Skeletal muscle tissue (tissue), 4 donors: ENCODE results near the gene KCNT1. TPM values are rescaled to one million over a fixed set of nuclear protein-coding genes. Genes with fewer than 3 reads are reported as not detected.
"Not testable (repeated sequence)": the region's sequence is repeated elsewhere in the genome, so short reads cannot be mapped to it uniquely, and the experiment has no call there.

Experiments
- H3K27ac ChIP-seq: one replicate; pipeline ENCODE4 v1.7.0; 2013; ENCODE audit warnings: mild to moderate bottlenecking, low read depth, low read length, inconsistent platforms
- H3K27me3 ChIP-seq, 3 donors: one replicate each; pipeline ENCODE4 v1.7.0; 2013; ENCODE audit warnings: low read length in 3 of 3; ENCODE audit not compliant: control insufficient read depth in 3 of 3, insufficient read depth in 3 of 3
- H3K36me3 ChIP-seq, 3 donors: one replicate each; pipeline ENCODE4 v1.7.0; 2013; ENCODE audit warnings: low read length in 3 of 3; ENCODE audit not compliant: control insufficient read depth in 3 of 3, insufficient read depth in 3 of 3
- H3K4me1 ChIP-seq, 3 donors: one replicate each; pipeline ENCODE4 v1.7.0; 2013; ENCODE audit warnings: low read length in 3 of 3, mild to moderate bottlenecking in 3 of 3; ENCODE audit not compliant: control insufficient read depth in 3 of 3, insufficient read depth in 3 of 3
- H3K4me3 ChIP-seq, 3 donors: one replicate each; pipeline ENCODE4 v1.7.0; 2013; ENCODE audit warnings: low read length in 3 of 3
- H3K9ac ChIP-seq, 3 donors: one replicate each; pipeline ENCODE4 v1.7.0; 2013; ENCODE audit warnings: low read length in 3 of 3, mild to moderate bottlenecking in 3 of 3, moderate library complexity in 2 of 3, low read depth in 1 of 3
- H3K9me3 ChIP-seq, 3 donors: one replicate each; pipeline ENCODE4 v1.7.0; 2013; ENCODE audit warnings: low read length in 3 of 3; ENCODE audit not compliant: control insufficient read depth in 3 of 3
- total RNA-seq: library from RNA; depleted of rRNA; stranded (reverse); fragments of >200 nt; gene quantifications from one replicate; pipeline ENCODE4 v1.2.3, GENCODE V29; 2014
- donor health status: Osteomylitis.

KCNT1 gene
- total RNA-seq, 1 donor from 2014 or later = 1.6 TPM

- Histone ChIP-seq H3K9me3 (no peaks in the 10 kb centered on the region), H3K4me1 (no peaks in the 10 kb centered on the region), H3K27ac (no peak overlapping the region), H3K4me3 (no peak overlapping the region), H3K9ac (no peak overlapping the region), H3K36me3 (no peaks in the 10 kb centered on the region), H3K27me3 (peaks cover 22 to 41% (median 41%) of the 10 kb centered on the region in 3 donors)
These were observed 30.4 kb upstream of the KCNT1 start for GRCh38 chr9:135671591-135672041.

- not testable (repeated sequence) for H3K36me3 ChIP-seq, H3K4me3 ChIP-seq, H3K9ac ChIP-seq, H3K9me3 ChIP-seq, H3K27ac ChIP-seq, H3K4me1 ChIP-seq
- H3K27me3 ChIP-seq = peaks cover 20 to 41% (median 32%) of the 10 kb centered on the region in 3 donors
These were observed 29.2 kb upstream of the KCNT1 start for GRCh38 chr9:135672786-135673185.

- no peaks in the 10 kb centered on the region for H3K9me3 ChIP-seq
- no peak overlapping the region for H3K9ac ChIP-seq
- no peak overlapping the region for H3K27ac ChIP-seq
- H3K4me1 ChIP-seq = no peaks in the 10 kb centered on the region
- H3K27me3 ChIP-seq = peaks cover 20 to 41% (median 32%) of the 10 kb centered on the region in 3 donors
- no peak overlapping the region for H3K4me3 ChIP-seq
- no peaks in the 10 kb centered on the region for H3K36me3 ChIP-seq
These were observed 28.0 kb upstream of the KCNT1 start for GRCh38 chr9:135673941-135674340.

- Histone ChIP-seq H3K9ac (no peak overlapping the region), H3K4me1 (no peaks in the 10 kb centered on the region), H3K4me3 (no peak overlapping the region), H3K27ac (no peak overlapping the region), H3K36me3 (no peaks in the 10 kb centered on the region), H3K9me3 (no peaks in the 10 kb centered on the region), H3K27me3 (peaks cover 12 to 34% (median 28%) of the 10 kb centered on the region in 3 donors)
These were observed 27.0 kb upstream of the KCNT1 start for GRCh38 chr9:135674977-135675376.

- H3K36me3 ChIP-seq = no peaks in the 10 kb centered on the region
- H3K9me3 ChIP-seq = no peaks in the 10 kb centered on the region
- no peak overlapping the region for H3K4me3 ChIP-seq
- no peak overlapping the region for H3K27ac ChIP-seq
- H3K27me3 ChIP-seq = peaks cover 8 to 23% (median 21%) of the 10 kb centered on the region in 3 donors
- no peak overlapping the region for H3K9ac ChIP-seq
- no peaks in the 10 kb centered on the region for H3K4me1 ChIP-seq
These were observed 25.1 kb upstream of the KCNT1 start for GRCh38 chr9:135676891-135677290.

- H3K36me3 ChIP-seq = no peaks in the 10 kb centered on the region
- no peaks in the 10 kb centered on the region for H3K9me3 ChIP-seq
- H3K27ac ChIP-seq = no peak overlapping the region
- no peak overlapping the region for H3K9ac ChIP-seq
- H3K4me1 ChIP-seq = no peaks in the 10 kb centered on the region
- no peak overlapping the region for H3K4me3 ChIP-seq
- peaks cover 3 to 24% (median 20%) of the 10 kb centered on the region in 3 donors for H3K27me3 ChIP-seq
These were observed 24.3 kb upstream of the KCNT1 start for GRCh38 chr9:135677641-135678168.

- no peak overlapping the region for H3K4me3 ChIP-seq
- H3K36me3 ChIP-seq = no peaks in the 10 kb centered on the region
- no peak overlapping the region for H3K27ac ChIP-seq
- no peaks in the 10 kb centered on the region for H3K9me3 ChIP-seq
- H3K27me3 ChIP-seq = peaks cover 0 to 26% (median 23%) of the 10 kb centered on the region in 3 donors
- no peaks in the 10 kb centered on the region for H3K4me1 ChIP-seq
- H3K9ac ChIP-seq = no peak overlapping the region
These were observed 23.6 kb upstream of the KCNT1 start for GRCh38 chr9:135678236-135679017.

GRCh38 chr9:135680056-135680455 lies 21.9 kb upstream of the KCNT1 start:
- Histone ChIP-seq H3K36me3 (no peaks in the 10 kb centered on the region), H3K4me3 (no peak overlapping the region), H3K4me1 (no peaks in the 10 kb centered on the region), H3K9me3 (no peaks in the 10 kb centered on the region), H3K9ac (no peak overlapping the region), H3K27ac (no peak overlapping the region), H3K27me3 (peaks cover 8 to 38% (median 36%) of the 10 kb centered on the region in 3 donors)

GRCh38 chr9:135681161-135681560 lies 20.8 kb upstream of the KCNT1 start:
- peaks cover 8 to 41% (median 36%) of the 10 kb centered on the region in 3 donors for H3K27me3 ChIP-seq

GRCh38 chr9:135683401-135684034 lies 18.5 kb upstream of the KCNT1 start:
- Histone ChIP-seq H3K9ac (no peak overlapping the region), H3K27me3 (peaks cover 8 to 52% (median 42%) of the 10 kb centered on the region in 3 donors), H3K9me3 (no peaks in the 10 kb centered on the region), H3K36me3 (no peaks in the 10 kb centered on the region), H3K4me3 (no peak overlapping the region), H3K4me1 (no peaks in the 10 kb centered on the region), H3K27ac (no peak overlapping the region)

More at GRCh38 chr9:135681161-135681560, 20.8 kb upstream of the KCNT1 start:
- no peaks in the 10 kb centered on the region for H3K9me3 ChIP-seq
- H3K4me3 ChIP-seq = no peak overlapping the region
- H3K36me3 ChIP-seq = no peaks in the 10 kb centered on the region
- H3K4me1 ChIP-seq = no peaks in the 10 kb centered on the region
- no peak overlapping the region for H3K27ac ChIP-seq
- no peak overlapping the region for H3K9ac ChIP-seq
